SIG-M5 treated with dmso at 0.1 percent for 504 hours (cell line): ENCODE results near the gene RTP3.

Source experiments
- DNase-seq: peaks from one replicate; lab custom pipeline; 2025; ENCODE audit not compliant: unreplicated experiment; lab: John Stamatoyannopoulos, UW

RTP3 gene

DNA sequence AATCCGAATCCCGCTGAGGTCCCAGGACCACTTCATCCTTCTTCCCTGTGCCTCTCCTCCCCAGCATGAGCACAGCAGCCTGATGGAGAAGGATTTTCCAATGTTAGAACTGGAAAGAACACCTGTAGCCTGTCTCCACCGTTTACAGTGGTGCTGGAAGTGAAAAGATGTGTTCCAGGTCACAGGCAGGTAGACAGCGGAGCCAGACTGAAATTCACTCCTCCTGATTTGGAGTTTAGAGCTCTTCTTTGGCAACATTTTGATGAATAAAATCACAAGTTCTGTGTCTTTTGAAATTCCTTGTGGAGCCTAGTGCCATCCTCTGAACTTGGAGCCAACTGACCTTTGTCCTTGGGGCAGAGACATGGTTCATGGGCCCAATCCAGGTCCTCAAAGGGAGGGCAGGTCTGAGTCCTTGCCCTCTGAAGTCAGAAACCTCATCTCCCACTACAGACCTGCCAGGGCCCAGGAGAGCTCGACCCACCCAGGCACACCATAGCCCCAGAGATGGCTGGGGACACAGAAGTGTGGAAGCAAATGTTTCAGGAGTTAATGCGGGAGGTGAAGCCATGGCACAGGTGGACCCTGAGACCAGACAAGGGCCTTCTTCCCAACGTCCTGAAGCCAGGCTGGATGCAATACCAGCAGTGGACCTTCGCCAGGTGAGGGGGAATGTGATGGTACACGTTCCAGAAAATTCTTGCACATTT lies at the start of gene RTP3:
Gene RTP3 (plus strand): TSS at position 421 of the 710 bp plus-strand sequence. CDS start 87 bp downstream, at position 508.
- no peak for DNase-seq

DNA sequence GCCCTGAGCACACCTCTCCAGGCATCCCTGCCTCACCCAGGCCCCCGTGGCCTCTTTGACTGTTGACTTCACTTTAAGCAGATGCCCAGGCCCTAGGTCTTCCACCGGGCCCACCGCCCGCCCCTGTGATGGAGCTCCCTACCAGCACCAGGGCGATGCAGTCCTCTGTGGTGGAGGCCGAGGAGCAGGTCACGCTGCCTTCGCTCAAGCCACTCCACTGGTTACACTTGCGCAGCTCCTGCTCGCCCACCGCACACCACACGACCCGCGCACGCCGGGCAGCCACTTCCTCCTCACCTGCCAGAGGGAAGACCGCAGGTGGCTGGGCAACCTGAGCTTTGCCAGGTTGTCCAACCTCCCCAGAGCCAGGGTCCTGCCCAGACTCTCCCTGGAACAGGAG lies 49.1 kb upstream of the RTP3 start:
- DNase-seq, result no peak

DNA sequence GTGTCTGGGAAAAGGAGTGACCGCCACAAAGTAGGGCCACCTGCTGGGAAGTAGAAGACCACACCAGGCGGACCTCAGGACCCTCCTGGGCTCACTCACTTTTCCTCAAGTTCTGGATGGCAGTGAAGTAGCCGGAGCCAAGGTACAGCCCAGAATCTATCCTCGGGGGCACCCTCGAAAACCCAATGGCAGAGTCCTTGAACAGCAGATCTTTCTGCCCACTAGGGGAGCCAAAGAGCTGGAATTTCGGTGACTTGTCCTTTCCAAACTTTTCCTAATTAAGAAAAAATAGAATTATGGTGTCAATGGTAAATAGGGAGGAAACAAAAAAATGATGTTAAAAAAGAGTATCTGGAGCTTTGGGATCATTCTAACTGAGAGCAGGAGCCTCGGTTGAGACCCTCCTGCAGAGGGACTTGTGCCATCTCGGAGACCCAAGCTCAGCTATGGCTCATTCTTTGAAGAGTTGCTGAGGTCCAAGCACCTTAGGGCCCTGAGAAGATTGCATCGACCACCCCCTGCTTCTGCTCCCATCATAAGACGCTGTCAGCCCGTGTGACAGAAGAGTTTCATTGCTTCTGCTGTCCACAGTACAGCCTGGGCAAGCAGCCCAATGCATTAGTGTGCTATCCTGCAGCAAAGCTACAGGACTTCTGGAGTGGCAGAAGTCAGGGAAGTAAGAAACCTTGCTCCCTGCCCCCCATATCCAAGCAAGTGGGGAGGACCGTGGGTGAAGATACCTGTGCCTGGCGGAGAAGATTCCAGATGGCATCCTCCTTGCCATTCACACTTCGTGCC lies 47.8 kb upstream of the RTP3 start:
- no peak for DNase-seq

DNA sequence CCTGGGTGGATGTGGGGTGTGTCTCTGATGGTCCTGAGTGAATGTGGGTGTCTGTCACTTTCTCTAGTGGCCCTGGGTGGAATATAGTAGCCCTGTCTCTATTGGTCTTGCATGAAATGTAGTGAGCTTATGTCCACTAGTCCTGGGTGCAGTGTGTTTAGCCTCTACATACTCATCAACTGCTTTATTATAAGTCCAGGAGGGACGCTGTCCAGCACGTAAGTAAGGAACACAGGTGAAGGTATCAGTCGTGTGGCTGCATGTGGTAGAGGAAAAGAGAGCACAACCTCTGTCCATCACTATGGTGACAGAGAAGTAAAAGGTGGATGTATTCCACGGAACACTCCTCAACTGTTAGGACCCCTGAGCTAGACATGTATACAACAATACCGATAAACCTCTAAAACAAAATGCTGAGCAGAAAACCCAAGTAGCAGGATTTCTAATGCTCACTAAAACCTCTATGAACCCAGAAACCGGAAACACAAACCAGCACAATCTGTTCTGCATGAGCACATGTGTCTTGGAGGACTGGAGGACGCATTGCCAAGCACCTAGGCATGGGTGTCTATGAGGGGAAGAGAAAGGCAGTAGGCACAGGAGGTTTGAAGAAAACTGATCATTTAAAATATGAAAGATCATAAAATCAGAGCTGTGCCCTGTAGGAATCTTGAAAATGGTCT lies 44.1 kb upstream of the RTP3 start:
- no peak for DNase-seq

DNA sequence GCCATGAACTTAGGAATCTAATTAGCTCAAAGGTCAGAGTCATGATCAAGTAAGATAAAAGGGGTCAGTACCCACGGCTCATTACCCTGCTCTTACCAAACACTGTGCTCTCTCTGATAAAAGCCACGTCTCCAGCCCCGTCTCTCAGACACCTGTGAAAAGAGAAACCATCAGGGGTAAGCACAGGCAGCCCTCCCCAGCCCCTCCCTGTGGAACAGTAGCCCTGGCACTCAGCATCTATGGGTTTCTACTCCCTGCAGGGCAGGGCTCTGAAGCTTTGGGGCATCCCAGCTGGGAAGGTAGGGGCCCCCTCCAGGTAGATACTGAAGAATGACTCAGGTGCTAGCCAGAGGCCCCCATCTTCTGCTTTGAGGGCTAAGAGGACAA lies 43.6 kb upstream of the RTP3 start:
- DNase-seq, result no peak

DNA sequence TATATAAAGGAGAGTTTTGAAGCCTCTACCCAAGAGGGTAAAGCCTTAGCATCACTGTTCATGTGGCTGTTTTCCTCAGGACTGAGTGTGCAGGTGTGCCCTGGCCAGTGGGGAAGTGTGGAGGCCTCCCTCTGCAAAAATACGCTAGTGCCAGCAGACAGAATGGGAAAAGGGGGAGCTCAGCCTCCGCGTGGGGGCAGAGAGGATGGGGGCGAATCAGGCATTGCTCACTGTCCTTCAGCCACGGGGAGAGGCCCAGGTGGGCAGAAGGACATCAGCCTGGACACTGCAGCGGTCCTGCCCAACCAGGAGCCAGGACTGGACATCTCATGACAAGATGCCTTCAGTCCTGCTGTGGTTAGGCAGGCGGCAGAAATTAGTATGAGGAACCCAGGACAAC lies 43.2 kb upstream of the RTP3 start:
- no peak for DNase-seq

DNA sequence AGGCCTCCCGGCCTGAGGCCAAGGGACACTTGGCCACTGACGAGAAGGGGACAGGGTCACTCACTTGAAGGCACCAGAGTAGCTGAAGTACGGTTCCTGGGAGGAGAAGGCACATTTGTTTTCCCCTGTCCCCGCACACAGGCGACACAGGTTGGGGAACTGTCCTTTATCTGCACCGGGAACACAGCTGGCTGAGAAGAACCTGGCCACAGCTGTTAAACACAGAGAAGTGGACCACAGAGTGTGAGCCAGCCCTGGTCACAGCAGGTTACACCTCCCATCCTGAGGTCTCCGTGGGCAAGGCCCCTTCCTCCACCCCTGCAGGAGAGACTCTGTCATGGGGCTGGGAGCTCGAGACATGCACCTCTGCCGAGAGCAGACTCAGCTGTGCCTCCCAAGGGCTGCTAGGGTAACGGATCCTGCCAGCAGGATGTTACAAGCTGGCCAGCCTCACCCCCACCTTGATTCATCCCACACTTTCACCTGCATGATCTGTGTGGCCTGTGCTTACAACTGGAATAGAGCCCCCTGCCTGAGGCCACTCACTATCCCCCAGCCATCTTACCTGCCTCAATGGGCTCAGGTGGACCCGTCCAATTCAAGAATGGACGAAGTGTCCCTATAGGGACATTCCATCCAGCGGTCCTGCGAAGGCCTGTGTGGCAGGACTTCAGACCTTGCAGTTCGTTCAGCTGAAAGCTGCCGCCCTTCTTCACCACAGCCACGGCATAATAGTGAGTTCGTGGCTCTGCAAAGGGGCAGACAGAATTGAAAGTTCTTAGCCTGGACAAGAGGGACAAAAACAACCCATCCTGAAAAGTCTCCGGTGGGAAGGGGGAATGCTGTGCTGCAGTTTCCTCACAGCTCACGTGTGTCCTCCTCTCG lies 42.3 kb upstream of the RTP3 start:
- no peak for DNase-seq

DNA sequence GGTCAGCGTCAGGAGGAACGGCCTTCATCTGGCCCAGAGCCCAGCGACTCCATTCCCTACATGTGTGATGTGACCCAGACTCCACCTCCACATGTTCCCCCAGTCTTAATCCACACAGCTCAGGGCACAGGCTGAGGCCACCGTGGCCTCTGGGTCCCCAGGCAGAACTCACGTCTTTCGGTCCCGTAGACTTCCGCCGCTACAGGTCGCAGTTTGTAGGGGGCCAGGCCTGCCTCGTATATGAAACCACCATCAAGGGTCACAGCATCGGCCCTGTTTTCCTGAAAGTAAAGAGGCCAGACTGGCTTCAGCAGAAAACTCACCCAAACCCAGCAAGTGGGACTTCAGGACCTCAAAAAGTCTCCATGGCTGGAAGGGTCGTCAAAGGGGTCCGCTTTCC lies 41.7 kb upstream of the RTP3 start:
- no peak for DNase-seq

DNA sequence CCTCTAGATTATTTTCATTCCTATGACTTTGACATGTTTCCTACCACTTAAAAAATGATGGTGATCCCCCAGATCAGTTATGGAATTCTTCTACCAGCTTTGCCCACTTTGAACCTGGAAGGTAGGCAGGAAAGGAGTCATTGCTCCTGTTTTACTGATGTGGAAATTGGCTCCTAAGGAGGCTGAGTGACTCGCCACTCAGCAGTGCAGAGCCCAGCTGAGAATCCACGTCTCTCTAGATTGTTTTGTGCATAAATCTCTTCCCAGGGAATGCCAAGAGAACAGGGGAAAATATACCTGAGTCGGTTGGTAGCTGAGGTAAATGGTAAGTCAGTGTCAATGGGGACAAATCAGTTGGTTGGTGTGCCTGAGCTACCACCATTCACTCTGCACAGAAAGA lies 37.7 kb upstream of the RTP3 start:
- DNase-seq, result no peak

DNA sequence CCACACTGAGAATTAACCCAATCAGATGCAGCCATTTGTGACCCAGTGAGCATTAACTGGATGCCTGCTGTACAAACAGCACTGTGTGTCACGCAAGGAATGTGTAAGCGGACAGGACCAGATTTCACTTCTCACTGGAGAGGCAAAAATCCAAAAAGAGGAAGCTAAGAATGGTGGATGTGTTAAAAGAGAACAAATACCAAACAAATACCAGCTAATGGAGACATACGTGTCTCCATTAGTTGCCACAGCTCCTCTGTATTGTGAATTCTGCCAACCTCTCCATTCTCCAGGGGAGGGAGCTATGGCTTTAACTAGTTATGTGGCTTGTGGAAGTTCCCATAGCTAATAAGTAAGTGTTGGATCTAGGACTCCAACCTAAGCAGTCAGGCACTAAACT lies 35.7 kb upstream of the RTP3 start:
- peak; percentile 71 for DNase-seq

DNA sequence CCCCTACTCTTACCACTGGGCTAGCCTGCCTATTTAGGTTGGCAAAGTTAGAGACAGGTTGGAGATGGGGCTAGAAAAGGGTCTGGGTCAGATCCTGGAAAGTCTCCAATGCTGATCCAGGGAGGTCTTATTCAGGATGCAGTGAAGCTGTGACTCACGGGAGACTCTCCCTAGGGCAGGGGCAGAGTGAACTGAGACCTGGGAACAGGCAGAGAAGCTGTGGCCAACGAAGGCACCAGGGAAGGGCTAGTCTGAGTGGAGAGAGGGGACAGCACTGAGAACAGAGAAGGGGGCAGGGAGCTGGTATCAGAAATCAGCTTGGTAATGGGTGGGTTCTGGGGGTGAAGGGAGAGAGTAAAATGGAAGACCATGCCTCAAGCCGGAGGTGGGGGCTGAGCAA lies 35.3 kb upstream of the RTP3 start:
- no peak for DNase-seq

DNA sequence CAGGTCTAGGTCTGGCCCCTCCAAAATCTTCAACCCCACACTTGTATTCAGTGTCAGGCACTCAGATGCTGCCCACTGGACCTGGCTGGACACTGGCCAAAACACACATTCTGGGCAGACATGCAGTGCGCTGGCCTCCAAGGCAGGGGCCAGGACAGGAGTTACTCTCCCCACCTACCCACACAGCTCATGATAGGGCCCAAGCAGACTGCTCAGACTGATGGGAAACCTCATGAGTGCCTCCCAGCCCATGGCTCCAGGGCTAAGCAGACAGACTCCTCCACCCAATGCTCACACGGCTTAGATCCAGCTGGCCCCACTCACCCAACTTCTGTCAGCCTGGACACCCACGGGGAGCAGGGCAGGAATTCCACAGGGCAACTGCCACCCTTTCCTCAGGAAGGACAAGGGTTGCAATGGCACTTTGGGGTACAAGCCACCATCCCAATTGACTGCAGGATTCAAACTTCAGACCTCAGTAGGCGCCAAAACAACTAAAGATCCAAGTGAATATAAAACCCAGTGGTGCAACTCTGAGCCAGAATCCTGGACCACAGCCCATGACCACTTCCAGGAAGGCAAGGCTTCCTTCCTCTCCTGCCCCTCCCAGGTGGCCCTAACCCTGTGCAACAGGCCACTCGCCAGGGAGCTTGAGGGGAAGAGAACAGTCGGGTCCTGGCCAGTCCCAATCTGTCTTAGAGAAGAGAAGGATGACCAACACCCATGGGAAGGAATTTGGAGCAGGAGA lies 34.5 kb upstream of the RTP3 start:
- DNase-seq, result no peak

DNA sequence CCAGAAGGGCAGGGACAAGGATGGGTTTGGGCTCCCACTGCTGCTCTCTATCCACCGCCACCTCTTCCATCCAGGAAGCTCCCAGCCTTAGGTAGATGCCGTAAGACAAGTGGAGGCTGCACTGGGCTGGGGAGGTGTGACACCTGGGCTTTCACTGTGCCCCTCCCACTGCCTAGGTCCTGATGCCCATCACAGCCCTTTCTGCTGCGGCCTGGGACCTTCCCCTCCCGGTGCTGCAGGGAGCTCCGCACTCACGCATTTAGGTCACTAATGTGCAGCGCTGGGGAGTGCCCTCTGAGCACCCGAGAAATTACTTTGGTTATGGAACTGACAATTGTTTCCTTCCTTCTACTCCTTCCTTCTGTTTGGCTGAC lies 33.9 kb upstream of the RTP3 start:
- DNase-seq, result no peak

DNA sequence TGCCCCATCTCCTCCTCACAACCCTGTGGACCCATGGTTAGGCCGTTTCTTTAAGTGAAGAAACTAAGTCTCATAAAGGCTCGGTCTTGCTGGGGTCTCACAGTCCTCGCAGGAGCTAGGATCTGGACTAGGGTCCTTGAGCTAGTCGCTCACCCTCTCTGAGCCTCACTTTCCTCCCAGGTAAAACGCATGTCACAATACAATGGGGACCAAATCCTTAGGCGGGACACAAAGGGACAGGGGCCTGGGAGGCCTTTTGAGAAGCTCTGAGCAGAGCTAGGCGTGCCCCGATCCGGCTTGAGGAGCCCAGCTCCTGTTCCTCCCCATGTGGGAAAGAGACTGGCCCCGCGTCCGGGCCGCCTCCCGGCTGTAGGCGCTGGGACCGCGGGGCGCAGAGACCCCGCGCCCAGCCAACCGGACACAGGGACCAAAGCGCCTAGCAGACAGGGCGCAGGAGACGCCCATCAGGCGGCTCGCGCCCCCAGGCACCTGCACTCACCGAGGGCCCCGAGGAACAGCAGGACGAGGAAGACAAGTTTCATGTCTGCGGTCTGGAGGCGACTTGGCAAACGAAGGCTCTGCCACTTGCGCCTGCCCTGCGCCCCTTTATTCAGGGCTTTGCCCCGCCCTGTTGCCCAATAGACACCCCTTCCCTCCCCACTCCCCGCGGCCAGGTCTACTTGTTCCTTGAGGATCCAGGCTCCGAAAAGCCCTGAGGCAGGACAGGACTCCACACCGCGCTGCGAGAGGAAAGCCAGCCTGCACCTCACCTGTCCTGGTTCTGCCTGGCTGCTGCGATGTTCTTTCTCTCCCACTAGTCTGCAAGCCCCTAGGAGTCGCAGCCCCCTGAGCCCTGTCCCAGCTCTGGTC lies 33.2 kb upstream of the RTP3 start, which contains the start of gene LTF:
Gene LTF (minus strand): TSS at position 580 of the 870 bp plus-strand sequence. CDS start 38 bp downstream, at position 542.
- no peak for DNase-seq

DNA sequence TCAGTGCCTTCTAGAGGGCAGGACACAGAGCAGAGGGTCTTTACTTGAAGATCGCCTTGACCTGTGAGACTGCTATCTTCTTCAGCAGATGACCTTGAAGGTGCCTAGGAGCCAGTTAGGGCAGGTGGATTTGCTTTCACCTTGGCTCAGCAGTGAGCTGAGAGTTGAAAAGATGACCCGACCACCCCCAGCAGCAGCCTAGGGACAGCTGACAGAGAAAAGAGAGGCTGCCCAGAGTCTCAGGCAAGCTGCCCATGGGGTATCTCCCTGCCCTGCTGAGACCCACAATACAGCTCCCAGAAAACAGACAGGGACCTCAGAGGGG lies 32.6 kb upstream of the RTP3 start:
- no peak for DNase-seq

DNA sequence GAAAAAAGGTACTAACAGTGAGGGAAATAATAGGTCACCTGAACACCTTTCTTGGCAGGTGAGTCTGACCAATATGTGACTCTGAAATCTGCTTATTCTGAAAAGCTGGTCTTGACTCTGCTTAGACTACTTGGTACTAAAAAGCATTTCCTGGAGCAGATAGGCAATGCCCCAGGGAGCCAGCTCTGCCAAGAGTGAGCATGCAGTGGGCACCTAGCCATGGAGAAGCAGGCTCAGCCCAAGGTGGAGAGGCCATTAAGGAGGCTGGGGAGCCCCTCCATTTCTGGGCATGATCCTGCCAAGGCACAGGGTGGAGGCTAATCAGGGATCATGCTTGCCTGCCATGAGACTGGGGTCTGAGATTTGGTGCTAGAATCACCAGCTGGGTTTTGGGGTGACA lies 31.5 kb upstream of the RTP3 start:
- no peak for DNase-seq

DNA sequence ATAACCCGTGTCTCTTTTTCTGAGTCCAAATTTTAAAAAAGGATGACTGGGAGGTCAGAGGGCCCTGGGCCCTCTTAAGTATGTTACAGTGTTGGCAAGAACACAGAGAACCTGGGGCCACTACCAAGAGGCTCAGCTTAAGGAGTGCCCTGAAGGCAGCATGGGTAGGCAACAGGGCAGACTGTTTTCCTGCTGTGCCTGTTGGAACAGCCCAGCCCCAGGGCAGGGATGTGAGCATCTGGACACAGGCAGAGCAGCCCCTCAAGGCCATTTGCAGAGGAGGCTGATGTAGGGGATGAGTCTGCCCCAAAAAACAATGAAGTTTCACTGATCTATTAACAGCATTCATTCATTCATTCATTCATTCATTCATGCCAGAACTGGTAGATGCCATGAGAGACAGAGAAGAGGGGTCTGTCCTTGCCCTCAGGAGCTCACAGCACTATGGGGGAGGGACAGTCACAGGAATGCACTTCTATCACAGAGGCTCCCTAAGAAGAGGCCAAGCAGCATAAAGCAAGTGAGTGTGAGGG lies 30.8 kb upstream of the RTP3 start:
- DNase-seq, result no peak

DNA sequence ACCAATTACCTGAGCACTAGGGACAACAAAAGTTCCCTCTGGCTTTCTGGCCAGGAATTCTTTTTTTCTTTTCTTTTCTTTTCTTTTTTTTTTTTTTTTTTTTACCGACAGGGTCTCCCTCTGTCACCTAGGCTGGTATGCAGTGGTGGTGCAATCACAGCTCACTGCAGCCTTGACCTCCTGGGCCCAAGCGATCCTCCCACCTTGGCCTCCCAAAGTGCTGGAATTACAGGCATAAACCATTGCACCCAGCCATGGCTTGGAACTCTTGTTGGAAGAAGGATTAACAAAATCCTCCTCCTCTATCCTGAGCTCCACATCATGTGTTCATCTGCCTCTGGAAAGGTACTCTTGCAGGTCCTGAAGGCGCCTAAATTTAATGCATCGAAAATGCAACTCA lies 30.2 kb upstream of the RTP3 start:
- no peak for DNase-seq
